NCI-H82 treated with DMSO at 0.1 percent for 48 hours (cell line): ENCODE results near the gene SPRR1A.

Source experiments
- DNase-seq: peaks from one replicate; lab custom pipeline; 2025; ENCODE audit not compliant: unreplicated experiment; lab: John Stamatoyannopoulos, UW

Gene SPRR1A

GRCh38 chr1:153028766-153029165 lies 44.9 kb downstream of the SPRR1A start:
- peak; percentile 19 for DNase-seq

- no peak for DNase-seq
These were observed 47.0 kb downstream of the SPRR1A start, which contains the start of gene SPRR1B for GRCh38 chr1:153030895-153031294. SPRR1B (plus strand) TSS chr1:153031203; CDS start chr1:153032346, 1,143 bp downstream.

GRCh38 chr1:153032073-153032472 lies 48.2 kb downstream of the SPRR1A start:
- DNase-seq, result no peak

GRCh38 chr1:153032677-153033308 lies 48.9 kb downstream of the SPRR1A start:
- no peak for DNase-seq

- no peak for DNase-seq
These were observed 51.3 kb downstream of the SPRR1A start for GRCh38 chr1:153035211-153035610.
